Panc1 (cell line): ENCODE measurements around the gene FGA.

Experiments used
- TF ChIP-seq, protein P1 (sequence below): fragments of 450-650 bp; IDR thresholded peaks from 2 replicates; pipeline ENCODE4 v1.5.1; 2017; ENCODE audit warnings: mild to moderate bottlenecking
- TF ChIP-seq, protein P2 (sequence below), 2 experiments: IDR thresholded peaks; 2 replicates each; pipeline ENCODE4 v1.6.1; 2011 to 2012; ENCODE audit warnings: low read depth in 2 of 2, control low read depth in 1 of 2, low read length in 1 of 2, mild to moderate bottlenecking in 1 of 2, moderate library complexity in 1 of 2; ENCODE audit not compliant: insufficient read depth in 1 of 2

DNA sequence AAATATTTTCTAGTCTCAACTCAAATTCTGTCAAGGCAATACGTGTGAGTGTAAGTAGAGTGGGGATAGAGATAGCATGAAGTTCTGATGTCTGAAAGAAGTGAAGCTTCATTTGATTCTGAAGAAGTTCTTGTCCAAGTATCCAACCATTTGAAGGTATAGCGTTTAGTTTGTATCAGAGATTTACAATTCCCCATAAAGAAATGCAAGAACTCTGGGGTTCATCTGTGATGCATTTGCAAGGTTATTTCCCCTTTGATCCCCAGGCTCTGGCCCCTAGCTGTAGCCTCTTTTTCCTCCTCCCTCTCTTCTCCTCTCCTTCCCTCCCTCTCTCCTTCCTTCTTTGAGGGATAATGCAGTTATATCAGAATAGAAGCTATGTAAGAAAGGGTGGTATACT lies 7.8 kb downstream of the FGA start:
- TF ChIP-seq, protein P1, sequence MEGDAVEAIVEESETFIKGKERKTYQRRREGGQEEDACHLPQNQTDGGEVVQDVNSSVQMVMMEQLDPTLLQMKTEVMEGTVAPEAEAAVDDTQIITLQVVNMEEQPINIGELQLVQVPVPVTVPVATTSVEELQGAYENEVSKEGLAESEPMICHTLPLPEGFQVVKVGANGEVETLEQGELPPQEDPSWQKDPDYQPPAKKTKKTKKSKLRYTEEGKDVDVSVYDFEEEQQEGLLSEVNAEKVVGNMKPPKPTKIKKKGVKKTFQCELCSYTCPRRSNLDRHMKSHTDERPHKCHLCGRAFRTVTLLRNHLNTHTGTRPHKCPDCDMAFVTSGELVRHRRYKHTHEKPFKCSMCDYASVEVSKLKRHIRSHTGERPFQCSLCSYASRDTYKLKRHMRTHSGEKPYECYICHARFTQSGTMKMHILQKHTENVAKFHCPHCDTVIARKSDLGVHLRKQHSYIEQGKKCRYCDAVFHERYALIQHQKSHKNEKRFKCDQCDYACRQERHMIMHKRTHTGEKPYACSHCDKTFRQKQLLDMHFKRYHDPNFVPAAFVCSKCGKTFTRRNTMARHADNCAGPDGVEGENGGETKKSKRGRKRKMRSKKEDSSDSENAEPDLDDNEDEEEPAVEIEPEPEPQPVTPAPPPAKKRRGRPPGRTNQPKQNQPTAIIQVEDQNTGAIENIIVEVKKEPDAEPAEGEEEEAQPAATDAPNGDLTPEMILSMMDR: no peak
- TF ChIP-seq, protein P2, sequence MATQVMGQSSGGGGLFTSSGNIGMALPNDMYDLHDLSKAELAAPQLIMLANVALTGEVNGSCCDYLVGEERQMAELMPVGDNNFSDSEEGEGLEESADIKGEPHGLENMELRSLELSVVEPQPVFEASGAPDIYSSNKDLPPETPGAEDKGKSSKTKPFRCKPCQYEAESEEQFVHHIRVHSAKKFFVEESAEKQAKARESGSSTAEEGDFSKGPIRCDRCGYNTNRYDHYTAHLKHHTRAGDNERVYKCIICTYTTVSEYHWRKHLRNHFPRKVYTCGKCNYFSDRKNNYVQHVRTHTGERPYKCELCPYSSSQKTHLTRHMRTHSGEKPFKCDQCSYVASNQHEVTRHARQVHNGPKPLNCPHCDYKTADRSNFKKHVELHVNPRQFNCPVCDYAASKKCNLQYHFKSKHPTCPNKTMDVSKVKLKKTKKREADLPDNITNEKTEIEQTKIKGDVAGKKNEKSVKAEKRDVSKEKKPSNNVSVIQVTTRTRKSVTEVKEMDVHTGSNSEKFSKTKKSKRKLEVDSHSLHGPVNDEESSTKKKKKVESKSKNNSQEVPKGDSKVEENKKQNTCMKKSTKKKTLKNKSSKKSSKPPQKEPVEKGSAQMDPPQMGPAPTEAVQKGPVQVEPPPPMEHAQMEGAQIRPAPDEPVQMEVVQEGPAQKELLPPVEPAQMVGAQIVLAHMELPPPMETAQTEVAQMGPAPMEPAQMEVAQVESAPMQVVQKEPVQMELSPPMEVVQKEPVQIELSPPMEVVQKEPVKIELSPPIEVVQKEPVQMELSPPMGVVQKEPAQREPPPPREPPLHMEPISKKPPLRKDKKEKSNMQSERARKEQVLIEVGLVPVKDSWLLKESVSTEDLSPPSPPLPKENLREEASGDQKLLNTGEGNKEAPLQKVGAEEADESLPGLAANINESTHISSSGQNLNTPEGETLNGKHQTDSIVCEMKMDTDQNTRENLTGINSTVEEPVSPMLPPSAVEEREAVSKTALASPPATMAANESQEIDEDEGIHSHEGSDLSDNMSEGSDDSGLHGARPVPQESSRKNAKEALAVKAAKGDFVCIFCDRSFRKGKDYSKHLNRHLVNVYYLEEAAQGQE (IDR thresholded peaks at IDR 0.05; ENCODE audit: insufficient read depth in 1 of 2, low read depth in 2 of 2, low read length in 1 of 2): no peak
